ENCODE data around the gene YBX1. TPM values are rescaled to one million over a fixed set of nuclear protein-coding genes. Genes with fewer than 3 reads are reported as not detected.

YBX1 gene
- total and polyA plus RNA-seq, 9 donors = 671 to 1,154 (median 1,053) TPM

DNA sequence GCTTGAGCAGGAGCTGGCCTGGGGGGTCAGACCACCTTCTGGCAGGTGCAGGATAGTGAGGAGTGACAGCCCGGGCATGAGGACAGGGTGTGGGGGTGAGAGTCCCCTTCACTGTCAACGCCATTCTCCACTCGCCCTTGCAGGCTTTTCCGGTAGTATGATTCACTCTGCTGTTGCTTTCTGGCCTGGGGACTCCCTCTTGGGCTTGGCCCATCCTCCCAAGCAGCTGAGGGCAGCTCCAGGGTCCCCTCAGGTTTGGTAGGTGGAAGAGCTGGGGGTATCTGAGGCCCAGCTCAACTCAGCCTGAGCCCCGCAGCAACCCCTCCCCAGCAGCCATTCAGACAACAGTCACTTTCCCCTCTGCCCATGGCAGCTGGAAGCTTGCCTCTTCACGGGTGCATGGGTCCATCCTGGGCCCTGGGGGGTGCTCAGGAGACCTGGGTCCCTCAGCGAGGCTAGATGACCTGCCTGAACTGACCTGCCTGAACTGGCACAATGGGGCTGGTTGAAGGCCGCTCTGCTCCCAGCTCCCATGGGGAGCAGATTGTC, 56.5 kb downstream of the YBX1 start:
- H3K9me3 ChIP-seq (replicated peaks; ENCODE audit: control insufficient read depth, low read depth, low read length) = no peaks in the 10 kb centered on the region
- no peaks in the 10 kb centered on the region for H3K27me3 ChIP-seq (ENCODE audit: control insufficient read depth, insufficient read depth, low read length)
- no peaks in the 10 kb centered on the region for H3K36me3 ChIP-seq (ENCODE audit: control insufficient read depth, insufficient read depth, low read length)
- WGBS (ENCODE audit: insufficient coverage) = 74% methylated on average over 3 of the region's 8 CpGs
- peaks cover 12% of the 10 kb centered on the region for H3K4me1 ChIP-seq (ENCODE audit: control insufficient read depth, insufficient read depth, low read length)
- no peak for DNase-seq
- H3K27ac ChIP-seq (ENCODE audit: low read length) = no peak overlapping the region
- H3K4me3 ChIP-seq (ENCODE audit: low read length) = no peak overlapping the region

DNA sequence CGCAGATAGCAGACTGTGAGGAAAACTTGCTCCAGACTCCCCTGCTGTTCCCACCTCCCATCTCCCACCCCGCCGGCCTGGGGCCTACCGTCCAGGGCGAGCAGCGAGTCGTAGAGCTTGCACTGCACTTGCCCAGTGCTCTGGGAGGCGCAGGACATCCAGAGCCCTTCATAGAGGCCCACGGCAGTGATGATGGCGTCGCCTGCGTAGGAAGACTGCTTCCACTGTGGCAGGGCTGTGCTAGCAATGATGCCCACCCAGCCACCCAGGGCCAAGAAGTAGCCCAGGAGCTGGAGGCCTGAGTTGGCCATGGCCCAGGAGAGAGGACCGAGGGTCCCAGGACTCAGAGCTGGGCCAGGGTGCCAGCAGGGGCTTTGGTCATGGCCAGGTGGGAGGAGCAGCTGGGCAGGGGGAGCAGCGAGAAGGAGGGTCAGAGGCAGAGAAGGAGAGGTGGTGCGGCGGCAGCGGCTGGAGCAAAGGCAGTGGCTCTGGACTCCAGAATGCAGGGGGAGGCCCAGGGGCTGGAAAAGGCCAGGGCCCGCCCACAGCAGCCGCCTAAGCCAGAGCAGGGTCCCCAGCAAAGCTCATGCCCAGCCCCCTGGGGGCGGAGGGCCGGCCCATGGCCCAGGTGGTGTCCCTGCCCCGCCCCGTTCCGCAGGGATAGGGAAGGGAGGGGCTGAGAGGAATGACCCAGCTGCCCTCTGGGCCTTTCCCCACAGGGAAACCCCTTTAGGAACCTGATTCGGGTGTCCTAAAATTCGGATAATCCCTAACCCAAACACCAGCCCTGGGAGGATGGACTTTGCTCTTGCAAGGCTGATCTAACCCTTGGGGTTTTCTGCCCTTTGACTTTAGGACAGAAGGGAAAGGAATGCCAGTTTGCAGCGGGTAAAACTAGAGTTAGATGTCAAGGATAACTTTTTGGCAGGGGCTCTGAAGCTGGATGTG, 57.8 kb downstream of the YBX1 start, which contains the start of gene CLDN19:
TSS of gene CLDN19 (minus strand) at position 484 of the 948 bp plus-strand sequence. CDS start at position 311, 173 bp downstream.
- Histone ChIP-seq H3K4me3 (ENCODE audit: low read length) (no peak within 1 kb of the TSS), H3K9me3 (replicated peaks; ENCODE audit: control insufficient read depth, low read depth, low read length) (no peaks in the 10 kb centered on the region), H3K27me3 (ENCODE audit: control insufficient read depth, insufficient read depth, low read length) (no peaks in the 10 kb centered on the region), H3K36me3 (ENCODE audit: control insufficient read depth, insufficient read depth, low read length) (no peaks in the 10 kb centered on the region), H3K27ac (ENCODE audit: low read length) (no peak within 1 kb of the TSS), H3K4me1 (ENCODE audit: control insufficient read depth, insufficient read depth, low read length) (peaks cover 12% of the 10 kb centered on the region)
- DNase-seq = no peak
- 43% methylated on average over 19 of the region's 27 CpGs for WGBS (ENCODE audit: insufficient coverage)

DNA sequence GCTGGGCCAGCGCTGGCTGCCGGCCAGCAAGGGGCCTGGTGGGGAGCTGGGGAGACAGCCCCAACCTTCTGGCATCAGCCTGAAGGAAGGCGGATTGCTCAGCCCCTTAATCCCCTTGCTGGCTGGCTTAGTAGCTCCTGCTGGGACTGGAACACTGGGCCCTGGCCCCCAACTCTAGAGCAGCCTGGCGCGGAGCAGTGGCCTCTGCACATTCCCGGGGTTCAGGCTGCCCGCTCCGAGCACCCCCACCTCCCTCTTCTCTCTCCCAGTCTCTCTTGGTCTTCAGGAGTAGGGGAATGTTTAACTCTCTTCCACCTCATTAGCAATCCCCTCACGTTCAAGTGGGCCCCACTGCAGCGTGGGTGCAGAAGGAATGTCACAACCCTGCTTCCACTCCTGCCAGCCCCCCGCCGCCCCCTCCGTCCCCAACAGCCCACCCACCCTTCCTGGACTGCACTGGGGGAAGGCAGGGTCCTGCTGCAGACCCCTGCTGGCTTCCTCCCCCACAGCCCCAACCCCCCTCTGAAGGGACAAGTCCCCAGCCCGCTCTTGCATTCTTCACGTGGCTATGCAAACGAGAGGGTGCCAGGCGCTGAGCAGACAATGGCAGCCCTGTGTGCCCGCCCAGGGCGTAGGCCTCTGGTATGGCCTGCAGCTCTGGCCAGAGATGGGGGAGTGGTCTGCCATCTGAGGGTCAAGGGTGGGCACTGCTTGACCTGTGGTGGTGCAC, 58.8 kb downstream of the YBX1 start:
- Histone ChIP-seq H3K4me1 (ENCODE audit: control insufficient read depth, insufficient read depth, low read length) (peaks cover 12% of the 10 kb centered on the region), H3K4me3 (ENCODE audit: low read length) (no peak overlapping the region), H3K27ac (ENCODE audit: low read length) (no peak overlapping the region), H3K36me3 (ENCODE audit: control insufficient read depth, insufficient read depth, low read length) (peaks cover 8% of the 10 kb centered on the region), H3K27me3 (ENCODE audit: control insufficient read depth, insufficient read depth, low read length) (no peaks in the 10 kb centered on the region), H3K9me3 (replicated peaks; ENCODE audit: control insufficient read depth, low read depth, low read length) (no peaks in the 10 kb centered on the region)
- no peak for DNase-seq
- 51% methylated on average over 8 of the region's 19 CpGs for WGBS (ENCODE audit: insufficient coverage)

DNA sequence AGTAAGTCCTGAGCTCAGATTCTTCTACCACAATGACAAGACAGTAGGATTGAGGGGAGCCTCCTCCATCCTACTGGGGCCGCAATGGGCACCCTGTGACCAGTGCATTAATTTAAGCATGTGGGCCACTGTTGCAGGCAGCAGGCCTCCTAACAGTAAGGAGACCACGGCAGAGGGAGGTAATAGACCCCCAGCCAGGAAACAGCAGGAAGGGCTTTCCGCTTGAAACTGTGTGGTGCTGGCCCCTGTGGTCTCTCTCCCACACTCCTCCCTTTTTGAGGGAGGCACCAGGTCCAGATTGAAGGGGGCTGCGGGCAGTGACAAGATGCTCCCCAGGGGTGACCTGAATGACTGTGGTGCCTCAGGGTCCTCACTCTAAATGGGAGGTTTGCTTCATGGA, 59.5 kb downstream of the YBX1 start:
- WGBS (ENCODE audit: insufficient coverage) = 56% methylated on average over 3 of the region's 4 CpGs
- Histone ChIP-seq H3K4me1 (ENCODE audit: control insufficient read depth, insufficient read depth, low read length) (peaks cover 12% of the 10 kb centered on the region), H3K27ac (ENCODE audit: low read length) (no peak overlapping the region), H3K27me3 (ENCODE audit: control insufficient read depth, insufficient read depth, low read length) (no peaks in the 10 kb centered on the region), H3K36me3 (ENCODE audit: control insufficient read depth, insufficient read depth, low read length) (peaks cover 15% of the 10 kb centered on the region), H3K4me3 (ENCODE audit: low read length) (no peak overlapping the region), H3K9me3 (replicated peaks; ENCODE audit: control insufficient read depth, low read depth, low read length) (no peaks in the 10 kb centered on the region)
- no peak for DNase-seq

DNA sequence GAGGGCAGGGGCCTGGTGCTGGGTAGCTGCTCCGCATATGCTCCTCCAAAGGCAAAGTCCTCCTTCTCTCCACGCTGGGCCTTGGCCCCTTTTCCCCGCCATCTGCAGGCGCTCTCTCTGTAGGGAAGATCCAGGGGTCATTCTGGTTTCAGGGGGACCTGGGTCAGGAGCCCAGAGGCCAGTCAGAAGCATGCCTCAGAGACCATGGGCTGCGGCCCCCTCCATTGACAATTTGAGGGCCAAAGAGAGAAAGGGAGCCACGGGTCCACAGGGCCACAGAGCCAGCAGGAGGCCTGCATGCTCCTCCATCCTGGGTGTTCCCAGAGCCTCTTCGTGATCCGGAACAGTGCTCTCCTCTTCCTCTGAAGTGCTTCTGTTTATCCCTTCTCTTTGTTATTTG, 59.9 kb downstream of the YBX1 start:
- no peak overlapping the region for H3K4me3 ChIP-seq (ENCODE audit: low read length)
- H3K27me3 ChIP-seq (ENCODE audit: control insufficient read depth, insufficient read depth, low read length) = no peaks in the 10 kb centered on the region
- no peaks in the 10 kb centered on the region for H3K9me3 ChIP-seq (replicated peaks; ENCODE audit: control insufficient read depth, low read depth, low read length)
- H3K36me3 ChIP-seq (ENCODE audit: control insufficient read depth, insufficient read depth, low read length) = peaks cover 19% of the 10 kb centered on the region
- H3K27ac ChIP-seq (ENCODE audit: low read length) = no peak overlapping the region
- no peak for DNase-seq
- H3K4me1 ChIP-seq (ENCODE audit: control insufficient read depth, insufficient read depth, low read length) = peaks cover 12% of the 10 kb centered on the region
- WGBS (ENCODE audit: insufficient coverage) = 94% methylated on average over 3 of the region's 8 CpGs

DNA sequence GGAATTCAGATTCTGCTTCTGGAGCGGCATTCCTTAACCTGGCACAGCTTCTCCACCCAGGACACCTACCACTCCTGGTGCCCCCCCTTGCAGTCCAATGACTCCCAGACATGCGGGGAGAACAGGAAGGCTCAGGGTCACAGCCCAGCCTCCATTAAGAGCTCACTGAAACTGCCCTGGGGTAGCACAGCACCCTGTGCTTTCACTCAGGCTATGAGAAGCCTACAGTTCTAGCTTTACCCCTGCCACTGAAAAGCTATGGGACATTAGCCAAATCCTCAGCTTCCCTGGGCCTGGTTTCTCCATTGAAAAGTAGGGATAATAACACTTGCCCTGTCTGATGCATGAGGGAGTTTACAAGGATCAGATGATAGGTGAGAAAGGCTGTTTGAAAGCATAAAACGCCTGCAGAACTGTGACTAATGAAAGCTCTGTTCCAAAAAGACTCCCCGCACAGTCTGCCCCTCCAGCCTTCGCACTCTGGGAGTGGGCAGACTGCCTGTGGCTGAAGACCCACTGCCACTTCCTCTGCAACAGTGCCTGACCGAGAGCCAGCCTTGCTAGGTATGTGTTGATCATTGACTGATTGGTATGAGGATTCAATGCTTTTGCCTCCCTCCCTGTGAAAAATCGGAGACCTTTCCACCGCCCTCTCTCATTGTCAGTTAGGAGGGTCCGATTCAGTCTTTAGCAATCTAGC, 60.5 kb downstream of the YBX1 start:
- WGBS (ENCODE audit: insufficient coverage) = 75% methylated on average over 5 of the region's 9 CpGs
- no peak for DNase-seq

DNA sequence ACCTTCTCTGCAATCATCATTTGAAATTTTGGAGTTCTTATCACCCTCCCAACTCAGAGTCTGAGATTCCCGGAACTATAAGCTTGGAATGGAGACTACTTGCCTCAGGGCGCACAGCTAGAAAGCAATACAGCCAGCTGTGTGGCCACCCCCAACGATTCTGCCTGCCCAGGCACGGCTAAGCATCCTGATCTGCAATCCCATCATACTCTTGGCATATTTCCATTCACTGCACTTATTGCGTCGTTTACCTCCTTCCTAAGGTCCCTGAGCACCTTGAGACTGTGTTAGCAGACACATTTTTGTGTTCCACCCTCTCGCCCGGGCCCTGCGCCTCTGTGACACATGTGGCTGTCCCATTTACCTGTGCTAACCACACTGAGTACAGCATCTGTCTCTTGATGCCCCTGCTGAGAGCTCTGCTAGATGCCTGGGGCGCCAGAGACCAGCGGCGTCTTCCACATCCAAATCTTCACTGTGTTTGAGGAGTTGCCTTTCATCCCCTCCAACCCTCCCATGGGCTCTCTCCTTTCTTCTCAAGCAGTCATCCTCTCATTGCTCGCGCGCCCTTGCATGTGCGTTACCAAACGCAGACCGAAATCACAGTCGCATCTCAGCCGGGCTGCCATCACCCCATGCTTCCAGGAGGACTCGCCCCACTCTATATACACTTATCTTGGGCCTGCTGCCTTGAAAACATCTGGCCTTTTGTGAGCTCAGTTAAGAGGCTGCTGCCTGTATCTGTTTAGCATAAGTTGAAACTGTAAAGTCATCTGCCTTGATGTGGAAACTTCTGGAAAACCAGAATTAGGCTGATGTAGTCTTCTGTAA, 61.3 kb downstream of the YBX1 start:
- DNase-seq = no peak
- Histone ChIP-seq H3K27ac (ENCODE audit: low read length) (no peak overlapping the region), H3K27me3 (ENCODE audit: control insufficient read depth, insufficient read depth, low read length) (no peaks in the 10 kb centered on the region), H3K4me3 (ENCODE audit: low read length) (no peak overlapping the region), H3K36me3 (ENCODE audit: control insufficient read depth, insufficient read depth, low read length) (peaks cover 33% of the 10 kb centered on the region), H3K4me1 (ENCODE audit: control insufficient read depth, insufficient read depth, low read length) (peaks cover 12% of the 10 kb centered on the region), H3K9me3 (replicated peaks; ENCODE audit: control insufficient read depth, low read depth, low read length) (no peaks in the 10 kb centered on the region)
- WGBS (ENCODE audit: insufficient coverage) = 63% methylated on average over 20 of the region's 21 CpGs

More for the DNA sequence above, 60.5 kb downstream of the YBX1 start:
- Histone ChIP-seq H3K4me3 (ENCODE audit: low read length) (no peak overlapping the region), H3K36me3 (ENCODE audit: control insufficient read depth, insufficient read depth, low read length) (peaks cover 25% of the 10 kb centered on the region), H3K27ac (ENCODE audit: low read length) (no peak overlapping the region), H3K4me1 (ENCODE audit: control insufficient read depth, insufficient read depth, low read length) (peaks cover 12% of the 10 kb centered on the region), H3K9me3 (replicated peaks; ENCODE audit: control insufficient read depth, low read depth, low read length) (no peaks in the 10 kb centered on the region), H3K27me3 (ENCODE audit: control insufficient read depth, insufficient read depth, low read length) (no peaks in the 10 kb centered on the region)

DNA sequence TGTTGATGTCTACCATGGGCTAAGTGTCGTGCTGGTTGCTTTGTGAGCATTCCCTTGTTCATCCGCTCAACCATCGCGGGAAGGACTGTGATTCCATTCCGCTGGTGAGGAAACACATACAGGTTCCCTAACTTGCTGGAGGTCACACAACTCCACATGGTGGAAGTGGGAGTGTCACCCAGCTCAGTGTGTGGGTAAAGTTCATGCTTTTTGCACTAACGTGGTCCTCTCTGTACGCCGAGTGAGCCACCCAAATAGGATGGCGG, 61.9 kb downstream of the YBX1 start:
- DNase-seq = no peak

DNA sequence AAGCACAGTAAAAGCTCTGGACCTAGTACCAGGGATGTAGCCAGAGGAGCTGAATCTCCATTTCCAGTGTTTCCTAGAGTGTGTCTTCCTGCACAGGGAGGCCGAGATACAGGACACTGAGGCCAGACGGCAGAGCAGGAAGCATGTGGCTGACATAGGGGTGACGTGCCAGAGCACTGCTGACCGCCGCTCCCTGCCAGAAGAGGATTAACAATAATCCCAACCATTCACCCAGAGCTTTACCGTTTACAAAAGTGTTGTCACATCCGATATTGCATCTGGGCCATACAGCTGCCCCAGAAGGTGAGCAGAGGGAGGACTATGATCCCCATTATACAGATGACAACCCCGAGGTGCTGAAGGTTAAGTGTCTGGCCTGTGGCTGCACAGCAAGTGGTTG, 63.6 kb downstream of the YBX1 start:
- Histone ChIP-seq H3K36me3 (ENCODE audit: control insufficient read depth, insufficient read depth, low read length) (peaks cover 49% of the 10 kb centered on the region), H3K27ac (ENCODE audit: low read length) (no peak overlapping the region)
- no peak for DNase-seq

More for the DNA sequence above, 61.9 kb downstream of the YBX1 start:
- H3K4me3 ChIP-seq (ENCODE audit: low read length) = no peak overlapping the region
- 87% methylated on average over 8 of the region's 9 CpGs for WGBS (ENCODE audit: insufficient coverage)
- peaks cover 38% of the 10 kb centered on the region for H3K36me3 ChIP-seq (ENCODE audit: control insufficient read depth, insufficient read depth, low read length)
- H3K27me3 ChIP-seq (ENCODE audit: control insufficient read depth, insufficient read depth, low read length) = no peaks in the 10 kb centered on the region
- H3K4me1 ChIP-seq (ENCODE audit: control insufficient read depth, insufficient read depth, low read length) = peaks cover 12% of the 10 kb centered on the region
- no peaks in the 10 kb centered on the region for H3K9me3 ChIP-seq (replicated peaks; ENCODE audit: control insufficient read depth, low read depth, low read length)
- no peak overlapping the region for H3K27ac ChIP-seq (ENCODE audit: low read length)

More for the DNA sequence above, 63.6 kb downstream of the YBX1 start:
- no peak overlapping the region for H3K4me3 ChIP-seq (ENCODE audit: low read length)
- no peaks in the 10 kb centered on the region for H3K27me3 ChIP-seq (ENCODE audit: control insufficient read depth, insufficient read depth, low read length)
- no peaks in the 10 kb centered on the region for H3K9me3 ChIP-seq (replicated peaks; ENCODE audit: control insufficient read depth, low read depth, low read length)
- WGBS (ENCODE audit: insufficient coverage) = 45% methylated on average over 4 of the region's 8 CpGs
- peaks cover 1% of the 10 kb centered on the region for H3K4me1 ChIP-seq (ENCODE audit: control insufficient read depth, insufficient read depth, low read length)
